Myocyte (in vitro differentiated cells): ENCODE measurements around the gene SNF8. TPM values are rescaled to one million over a fixed set of nuclear protein-coding genes. Genes with fewer than 3 reads are reported as not detected.
"Not testable (repeated sequence)": the region's sequence is repeated elsewhere in the genome, so short reads cannot be mapped to it uniquely, and the experiment has no call there.

Source experiments
- DNase-seq: peaks from one replicate; pipeline ENCODE4 v3.0.0-alpha.2; 2012; ENCODE audit warnings: low read depth
- polyA plus RNA-seq: library from polyadenylated mRNA; unstranded; fragments of >200 nt; gene quantifications from one replicate; pipeline ENCODE4 v1.2.1, GENCODE V29; 2012; ENCODE audit warnings: missing spikeins
- total RNA-seq: library from RNA; depleted of rRNA; stranded (reverse); fragments of >200 nt; gene quantifications from 2 replicates; pipeline ENCODE4 v1.2.3, GENCODE V29; 2014

The SNF8 gene
- total RNA-seq = 93.2 and 113 TPM in 2 replicates
- 193 TPM for polyA plus RNA-seq

GRCh38 chr17:48944515-48945260, at the start of gene SNF8:
SNF8 (minus strand) TSS chr17:48944842; CDS start chr17:48944734, 108 bp downstream.
- DNase-seq = peak; percentile 94

- DNase-seq = no peak
Observed at GRCh38 chr17:48993951-48994350, 49.3 kb upstream of the SNF8 start.

- DNase-seq = no peak
Observed at GRCh38 chr17:48993305-48993704, 48.7 kb upstream of the SNF8 start.

GRCh38 chr17:48992444-48992843, 47.8 kb upstream of the SNF8 start:
- DNase-seq = no peak

GRCh38 chr17:48990882-48991357, 46.3 kb upstream of the SNF8 start:
- DNase-seq = no peak

- DNase-seq = no peak
Observed at GRCh38 chr17:48989100-48989499, 44.5 kb upstream of the SNF8 start.

- no peak for DNase-seq
Observed at GRCh38 chr17:48985436-48986245, 41.0 kb upstream of the SNF8 start.

GRCh38 chr17:48981927-48982539, 37.4 kb upstream of the SNF8 start:
- no peak for DNase-seq

GRCh38 chr17:48973806-48974205, 29.2 kb upstream of the SNF8 start:
- no peak for DNase-seq

- DNase-seq = no peak
Observed at GRCh38 chr17:48972749-48973097, 28.1 kb upstream of the SNF8 start.

- no peak for DNase-seq
Observed at GRCh38 chr17:48970865-48971687, 26.4 kb upstream of the SNF8 start.

GRCh38 chr17:48970224-48970623, 25.6 kb upstream of the SNF8 start:
- DNase-seq = peak; percentile 36

- DNase-seq = peak; percentile 64
Observed at GRCh38 chr17:48961516-48962233, 17.0 kb upstream of the SNF8 start.

- peak; percentile 73 for DNase-seq
Observed at GRCh38 chr17:48960834-48961515, 16.3 kb upstream of the SNF8 start.

GRCh38 chr17:48954300-48954755, 9.7 kb upstream of the SNF8 start:
- peak; percentile 55 for DNase-seq

- DNase-seq = no peak
Observed at GRCh38 chr17:48952904-48953303, 8.3 kb upstream of the SNF8 start.

GRCh38 chr17:48951572-48951971, 6.9 kb upstream of the SNF8 start:
- DNase-seq = no peak

GRCh38 chr17:48945261-48945651, 614 bp upstream of the SNF8 start:
- DNase-seq = not testable (repeated sequence)

- no peak for DNase-seq
Observed at GRCh38 chr17:48933035-48933434, 11.6 kb downstream of the SNF8 start.

- DNase-seq = peak; percentile 63
Observed at GRCh38 chr17:48930435-48930873, 14.2 kb downstream of the SNF8 start.
